BLaER1 treated with 17β-estradiol and CSF1 and Interleukin-3, amounts not matched to agents 10 nM and 100 nM (cell line): ENCODE results near the gene ANKDD1A.

ENCODE experiments used
- H3K27ac ChIP-seq, 11 experiments: shearing (Covaris generic); formaldehyde crosslinking; 2 replicates each; pipeline ENCODE4 v1.8.1; 2022
- H3K27me3 ChIP-seq, 11 experiments: shearing (Covaris generic); formaldehyde crosslinking; 2 replicates each; pipeline ENCODE4 v1.8.1; 2022
- H3K36me3 ChIP-seq, 11 experiments: shearing (Covaris generic); formaldehyde crosslinking; 2 replicates each; pipeline ENCODE4 v1.8.1; 2022
- H3K4me1 ChIP-seq, 10 experiments: shearing (Covaris generic); formaldehyde crosslinking; 2 replicates each; pipeline ENCODE4 v1.8.1; 2022
- H3K4me2 ChIP-seq, 11 experiments: shearing (Covaris generic); formaldehyde crosslinking; 2 replicates each; pipeline ENCODE4 v1.8.1; 2022
- H3K4me3 ChIP-seq, 10 experiments: shearing (Covaris generic); formaldehyde crosslinking; 2 replicates each; pipeline ENCODE4 v1.8.1; 2022
- H3K9ac ChIP-seq, 11 experiments: shearing (Covaris generic); formaldehyde crosslinking; 2 replicates each; pipeline ENCODE4 v1.8.1; 2022
- H3K9me3 ChIP-seq, 11 experiments: shearing (Covaris generic); formaldehyde crosslinking; replicated peaks in 1 of 11; 2 replicates each; pipeline ENCODE4 v1.8.1; 2022
- H4K20me1 ChIP-seq, 11 experiments: shearing (Covaris generic); formaldehyde crosslinking; 2 replicates each; pipeline ENCODE4 v1.8.1; 2022
- Cebpa-rat ChIP-seq, 11 experiments: shearing (Covaris generic); IDR thresholded peaks; 2 replicates each; pipeline ENCODE4 v1.8.1; 2022

The ANKDD1A gene

DNA sequence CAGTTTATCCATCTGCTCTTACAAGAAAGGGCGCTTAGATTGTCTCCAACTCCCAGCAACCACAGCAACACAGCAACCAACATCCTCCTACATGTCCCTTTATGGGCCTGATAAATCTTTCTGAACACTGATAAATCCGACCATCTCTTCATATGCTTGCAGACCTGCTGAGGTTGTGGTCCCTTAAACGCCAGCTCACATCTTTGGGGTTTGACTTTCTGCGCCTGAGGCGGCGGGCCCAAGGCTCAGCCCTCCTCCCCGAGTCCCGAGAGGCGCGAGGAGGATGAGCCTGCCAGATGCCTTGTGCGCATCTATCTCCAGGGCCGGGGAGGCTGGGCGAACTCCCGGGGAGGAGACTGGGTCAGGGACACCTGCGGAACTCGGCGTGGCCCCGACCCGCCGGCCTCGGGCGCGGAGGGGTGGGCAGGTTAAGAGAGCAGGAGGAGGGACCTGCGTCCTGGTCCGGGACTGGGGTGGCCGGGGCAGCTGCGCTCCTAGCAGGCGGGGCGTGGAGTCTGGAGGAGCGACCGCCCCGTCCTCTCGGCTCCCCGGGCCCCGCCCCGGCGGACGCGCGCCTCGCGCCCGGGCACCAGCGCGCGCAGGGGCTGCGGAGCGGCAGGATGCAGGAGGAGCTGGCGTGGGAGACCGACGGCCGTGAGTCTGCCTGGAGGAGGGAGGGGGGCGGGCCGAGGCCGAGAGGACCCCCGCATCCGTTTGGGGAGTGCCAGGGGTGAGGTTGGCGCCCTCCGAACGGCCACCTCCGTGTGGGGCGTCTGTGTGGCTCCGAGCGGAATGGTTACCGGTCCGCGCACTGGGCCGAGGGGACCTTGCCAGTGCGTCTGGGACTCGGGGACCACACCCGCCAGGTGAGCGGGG lies at the start of gene ANKDD1A:
ANKDD1A (plus strand) TSS at position 592 of the 876 bp plus-strand sequence; CDS start at position 621, 29 bp downstream.
- no peaks in the 10 kb centered on the region for H3K9me3 ChIP-seq
- no peak for TF ChIP-seq Cebpa-rat (IDR thresholded peaks at IDR 0.05)
- H4K20me1 ChIP-seq, result no peaks in the 10 kb centered on the region
- H3K4me2 ChIP-seq, result peak within 1 kb of the TSS; percentile 63 to 98 (median 89)
- no peak within 1 kb of the TSS; a peak in 1 of 22 replicates for H3K27ac ChIP-seq
- H3K36me3 ChIP-seq, result no peaks in the 10 kb centered on the region
- H3K27me3 ChIP-seq, result peaks cover 0 to 5% (median 0%) of the 10 kb centered on the region in 11 experiments; a peak in 5 of 22 replicates
- peak within 1 kb of the TSS; percentile 51 to 74 (median 62) for H3K4me3 ChIP-seq
- H3K4me1 ChIP-seq, result peaks cover 5 to 32% (median 29%) of the 10 kb centered on the region in 10 experiments; a peak in 19 of 20 replicates
- peak within 1 kb of the TSS; percentile 31 to 73 (median 63); a peak in 19 of 22 replicates for H3K9ac ChIP-seq

GRCh38 chr15:64861960-64862359 lies 49.7 kb upstream of the ANKDD1A start:
- Histone ChIP-seq H3K27me3 (no peaks in the 10 kb centered on the region), H3K4me2 (peak overlapping the region; percentile 59 to 100 (median 92)), H3K4me3 (no peak overlapping the region), H3K9ac (peak overlapping the region in 3 of 11 experiments; percentile 24 to 72 (median 58); a peak in 6 of 22 replicates), H4K20me1 (peaks cover 41 to 100% (median 98%) of the 10 kb centered on the region in 11 experiments), H3K27ac (0 out of 22 replicates have a peak overlapping the region, but pooled peaks of 2 of the 11 experiments have one; percentile 1 to 23), H3K4me1 (peaks cover 80 to 100% (median 89%) of the 10 kb centered on the region in 10 experiments), H3K36me3 (peaks cover 30 to 100% (median 93%) of the 10 kb centered on the region in 11 experiments), H3K9me3 (no peaks in the 10 kb centered on the region)
- no peak for TF ChIP-seq Cebpa-rat (IDR thresholded peaks at IDR 0.05)

DNA sequence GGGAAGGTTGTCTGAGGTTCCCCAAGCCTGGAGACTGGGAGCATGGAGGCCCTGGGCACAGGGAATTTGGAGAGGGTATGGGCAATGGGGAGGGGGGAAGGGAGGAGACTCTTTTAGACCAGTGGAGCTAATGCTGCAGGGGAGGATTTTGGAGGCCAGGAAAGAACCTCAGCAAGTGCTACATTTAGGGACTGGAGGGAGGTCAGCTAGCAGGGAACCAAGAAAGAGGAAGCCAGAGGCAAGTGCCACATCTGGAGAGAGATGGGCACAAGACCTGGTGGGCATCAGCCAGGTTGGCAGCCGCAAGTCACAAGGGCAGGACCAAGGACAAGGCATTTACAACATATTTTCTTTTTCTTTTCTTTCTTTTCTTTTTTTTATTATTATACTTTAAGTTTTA lies 49.3 kb upstream of the ANKDD1A start:
- peak overlapping the region; percentile 59 to 100 (median 92) for H3K4me2 ChIP-seq
- peaks cover 30 to 100% (median 93%) of the 10 kb centered on the region in 11 experiments for H3K36me3 ChIP-seq
- H3K4me1 ChIP-seq, result peaks cover 80 to 100% (median 88%) of the 10 kb centered on the region in 10 experiments
- no peaks in the 10 kb centered on the region for H3K27me3 ChIP-seq
- H3K27ac ChIP-seq, result no peak overlapping the region
- H3K4me3 ChIP-seq, result no peak overlapping the region
- H3K9me3 ChIP-seq, result no peaks in the 10 kb centered on the region
- H3K9ac ChIP-seq, result peak overlapping the region in 2 of 11 experiments; percentile 58 to 72; a peak in 3 of 22 replicates
- no peak for TF ChIP-seq Cebpa-rat (IDR thresholded peaks at IDR 0.05)
- H4K20me1 ChIP-seq, result peaks cover 37 to 100% (median 98%) of the 10 kb centered on the region in 11 experiments

DNA sequence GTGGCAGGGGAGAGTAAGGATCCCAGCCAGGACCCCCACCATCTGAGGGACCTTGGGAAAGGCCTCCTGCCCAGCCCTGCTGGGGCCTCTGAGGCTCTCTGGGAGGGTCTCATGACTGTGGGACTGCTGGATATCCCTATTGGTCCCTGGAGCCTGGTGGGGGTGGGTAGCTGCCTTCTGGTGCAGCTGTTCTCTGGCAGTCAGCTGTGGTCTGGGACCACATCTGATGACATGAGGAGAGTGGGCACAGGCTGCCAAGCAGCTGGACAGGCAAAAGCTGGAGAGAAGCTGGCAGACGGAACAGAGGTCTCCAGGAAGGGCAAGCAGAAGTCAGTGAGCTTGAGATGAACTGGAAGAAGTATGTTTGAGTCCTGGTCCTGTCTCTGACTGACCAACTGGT lies 47.6 kb upstream of the ANKDD1A start:
- Histone ChIP-seq H3K9ac (peak overlapping the region; percentile 8 to 68 (median 41); a peak in 17 of 22 replicates), H3K36me3 (peaks cover 34 to 100% (median 90%) of the 10 kb centered on the region in 11 experiments), H3K27me3 (no peaks in the 10 kb centered on the region), H3K4me1 (peaks cover 69 to 100% (median 83%) of the 10 kb centered on the region in 10 experiments), H3K4me2 (peak overlapping the region; percentile 59 to 100 (median 92)), H3K9me3 (no peaks in the 10 kb centered on the region), H4K20me1 (peaks cover 26 to 96% (median 84%) of the 10 kb centered on the region in 11 experiments; a peak in 21 of 22 replicates), H3K27ac (peak overlapping the region; percentile 3 to 75 (median 38); a peak in 15 of 22 replicates), H3K4me3 (peak overlapping the region in 1 of 10 experiments; percentile 1; a peak in 1 of 20 replicates)
- TF ChIP-seq Cebpa-rat (IDR thresholded peaks at IDR 0.05), result no peak

- H3K4me2 ChIP-seq, result peak overlapping the region; percentile 59 to 100 (median 92)
- H3K36me3 ChIP-seq, result peaks cover 21 to 100% (median 82%) of the 10 kb centered on the region in 11 experiments
- peak overlapping the region in 5 of 10 experiments; percentile 1 to 30 (median 17); a peak in 6 of 20 replicates for H3K4me3 ChIP-seq
- H3K27me3 ChIP-seq, result no peaks in the 10 kb centered on the region
- no peak for TF ChIP-seq Cebpa-rat (IDR thresholded peaks at IDR 0.05)
- peaks cover 22 to 89% (median 71%) of the 10 kb centered on the region in 11 experiments; a peak in 21 of 22 replicates for H4K20me1 ChIP-seq
- H3K27ac ChIP-seq, result peak overlapping the region; percentile 14 to 75 (median 41); a peak in 15 of 22 replicates
- peak overlapping the region; percentile 31 to 68 (median 50); a peak in 20 of 22 replicates for H3K9ac ChIP-seq
- no peaks in the 10 kb centered on the region for H3K9me3 ChIP-seq
- peaks cover 81 to 100% (median 92%) of the 10 kb centered on the region in 10 experiments for H3K4me1 ChIP-seq
These were observed 46.3 kb upstream of the ANKDD1A start for GRCh38 chr15:64865126-64865997.

- H3K4me2 ChIP-seq, result peak overlapping the region; percentile 59 to 100 (median 92); a peak in 21 of 22 replicates
- peaks cover 14 to 97% (median 75%) of the 10 kb centered on the region in 11 experiments for H3K36me3 ChIP-seq
- no peaks in the 10 kb centered on the region for H3K27me3 ChIP-seq
- H3K4me1 ChIP-seq, result peaks cover 83 to 98% (median 94%) of the 10 kb centered on the region in 10 experiments
- H3K9ac ChIP-seq, result peak overlapping the region in 5 of 11 experiments; percentile 41 to 68 (median 62); a peak in 8 of 22 replicates
- peak overlapping the region in 1 of 10 experiments; percentile 30; a peak in 1 of 20 replicates for H3K4me3 ChIP-seq
- peak overlapping the region in 7 of 11 experiments; percentile 21 to 75 (median 56); a peak in 9 of 22 replicates for H3K27ac ChIP-seq
- no peaks in the 10 kb centered on the region for H3K9me3 ChIP-seq
- TF ChIP-seq Cebpa-rat (IDR thresholded peaks at IDR 0.05), result no peak
- peaks cover 22 to 85% (median 64%) of the 10 kb centered on the region in 11 experiments; a peak in 21 of 22 replicates for H4K20me1 ChIP-seq
These were observed 45.6 kb upstream of the ANKDD1A start for GRCh38 chr15:64865998-64866520.

DNA sequence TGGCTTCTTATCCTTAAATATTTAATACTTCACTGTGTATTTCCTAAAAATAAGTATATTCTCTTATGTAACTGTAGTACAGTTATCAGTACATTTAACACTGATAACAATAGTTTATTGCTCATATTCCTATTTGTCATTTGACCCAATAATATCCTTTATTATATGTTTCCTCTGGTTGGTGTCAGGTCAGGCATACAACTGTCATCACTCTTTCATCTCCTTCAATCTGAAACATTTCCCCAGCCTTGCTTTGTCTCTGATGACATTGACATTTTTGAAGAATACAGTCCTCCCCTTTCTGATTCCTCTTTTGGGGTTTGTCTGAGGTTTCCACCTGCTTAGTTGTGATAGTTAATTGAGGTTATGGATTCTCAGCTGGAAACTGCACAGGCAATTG lies 42.2 kb upstream of the ANKDD1A start:
- Histone ChIP-seq H3K4me1 (peaks cover 79 to 95% (median 89%) of the 10 kb centered on the region in 10 experiments), H3K36me3 (peaks cover 5 to 69% (median 47%) of the 10 kb centered on the region in 11 experiments; a peak in 20 of 22 replicates), H3K9ac (no peak overlapping the region), H3K4me3 (no peak overlapping the region), H4K20me1 (peaks cover 16 to 50% (median 33%) of the 10 kb centered on the region in 11 experiments; a peak in 20 of 22 replicates), H3K27me3 (no peaks in the 10 kb centered on the region), H3K27ac (peak overlapping the region in 2 of 11 experiments; percentile 34 to 59; a peak in 1 of 22 replicates), H3K9me3 (no peaks in the 10 kb centered on the region), H3K4me2 (peak overlapping the region; percentile 46 to 81 (median 63); a peak in 21 of 22 replicates)
- TF ChIP-seq Cebpa-rat (IDR thresholded peaks at IDR 0.05), result no peak
